Heart left ventricle (tissue), 16 donors: Measurements from ENCODE around the gene SELENOM. TPM values are rescaled to one million over a fixed set of nuclear protein-coding genes. Genes with fewer than 3 reads are reported as not detected.

Experiments used
- ATAC-seq, 4 donors: fragments of 200-7000 bp; cut with Tn5 transposase; one replicate each; pipeline ENCODE4 v1.9.1; 2020 to 2022; ENCODE audit warnings: moderate library complexity in 4 of 4, mild to moderate bottlenecking in 3 of 4, moderate number of reproducible peaks in 1 of 4
- DNase-seq, 5 donors: peaks; one replicate each; pipeline ENCODE4 v3.0.0-alpha.2; 2020
- H3K27ac ChIP-seq, 12 donors: fragments of 200-600 bp; sonication (generic) in 4 of 12; one replicate each; pipeline versions ENCODE4 v1.5.0 to v1.8.0; 2016 to 2022; ENCODE audit warnings: mild to moderate bottlenecking in 2 of 12
- H3K27me3 ChIP-seq, 9 donors: fragments of 200-600 bp; sonication (generic) in 2 of 9; one replicate each; pipeline versions ENCODE4 v1.5.1 to v1.8.0; 2016 to 2022; ENCODE audit warnings: mild to moderate bottlenecking in 3 of 9
- H3K36me3 ChIP-seq, 9 donors: fragments of 200-600 bp; sonication (generic) in 2 of 9; one replicate each; pipeline versions ENCODE4 v1.5.0 to v1.8.0; 2018 to 2022; ENCODE audit warnings: mild to moderate bottlenecking in 2 of 9
- H3K4me1 ChIP-seq, 12 donors: fragments of 200-600 bp; sonication (generic) in 4 of 12; one replicate each; pipeline versions ENCODE4 v1.5.0 to v1.8.0; 2016 to 2022; ENCODE audit warnings: mild to moderate bottlenecking in 3 of 12
- H3K4me3 ChIP-seq, 12 donors: fragments of 200-600 bp; sonication (generic) in 4 of 12; one replicate each; pipeline versions ENCODE4 v1.5.0 to v1.8.0; 2017 to 2022; ENCODE audit warnings: mild to moderate bottlenecking in 9 of 12, moderate library complexity in 4 of 12
- H3K9me3 ChIP-seq, 12 donors: fragments of 200-600 bp; sonication (generic) in 4 of 12; one replicate each; pipeline versions ENCODE4 v1.5.0 to v1.8.0; 2016 to 2022; ENCODE audit warnings: mild to moderate bottlenecking in 1 of 12
- CTCF ChIP-seq, 12 donors: fragments of 200-600 bp; sonication (generic) in 4 of 12; IDR thresholded peaks; one replicate each; pipeline versions ENCODE4 v1.5.0 to v1.8.0; 2018 to 2022; ENCODE audit warnings: antibody characterized with exemption in 12 of 12, mild to moderate bottlenecking in 5 of 12
- POLR2A ChIP-seq, 2 donors: fragments of 450-650 bp; IDR thresholded peaks; one replicate each; pipeline ENCODE4 v1.6.1; 2017; ENCODE audit warnings: antibody characterized with exemption in 2 of 2, mild to moderate bottlenecking in 2 of 2, moderate library complexity in 2 of 2
- WGBS, 4 donors: extraction: QIAGEN DNeasy Blood & Tissue Kit in 2 of 4; methylation state at CpG; one replicate each; pipeline versions ENCODE4 v1.1.5 to v1.1.7; 2013 to 2018; 5-methylcytosine and 5-hydroxymethylcytosine counted together
- intact Hi-C, 10 donors: fragments of 100-400 bp; cut with DNase I; formaldehyde crosslinking; loops; one replicate each; pipeline versions ENCODE4 v1.11.1 to v1.14.2; 2022
- polyA plus RNA-seq, 2 donors: library from polyadenylated mRNA; stranded (reverse); fragments of 200-250 nt; gene quantifications; one replicate each; pipeline ENCODE4 v1.2.3, GENCODE V29; 2013
- total RNA-seq, 9 donors: library from RNA; depleted of rRNA in 2 of 9; stranded (reverse); fragments of >200 nt in 2 of 9; fragmentation: NEBNext Ultra II Directional in 3 of 9; extraction: Animal tissue kit (Norgen Biotek cat#: 25700) in 3 of 9; gene quantifications; one replicate each; pipeline versions ENCODE4 v1.1.0 to v1.2.4, GENCODE V29; 2016 to 2023
- donor health status: ischemic (EF 13 %, LVEDD 7.1; RV severe dilation, severe dysfunction).
- donor health status: healthy with polysubstance abuse.
- donor health status: DM: no; HTN: yes; CAD: no.
- donor health status: DM: no; HTN: no; CAD: no.
- donor health status: ischemic (EF 25% LVEDD 6.9; RV normal size, moderate dysfunction).
- donor health status: ischemic (EF 25% LVEDD 5.7; RV mildly dilated, moderate dysfunction).
- donor health status: healthy.
- donor health status: DM: yes; HTN: yes; CAD: no.
- donor health status: ischemic (EF 35%, LVEDD 5.7; RV mildly dilated, moderate dysfunction).
- donor health status: nonischemic (EF 11% LVEDD 7.7; RV severe dilation, severe dysfunction).
- donor health status: DM: yes; HTN: yes; CAD: no.
- donor health status: PGD.
- donor health status: ischemic (EF 29% LVEDD 5.4; RV normal size, mild dysfunction).
- donor health status: nonischemic (EF 23%, LVEDD 6.1; RV moderate dilation, normal function).

SELENOM gene
- total and polyA plus RNA-seq, 11 donors, result 35.0 to 183 (median 55.0) TPM

DNA sequence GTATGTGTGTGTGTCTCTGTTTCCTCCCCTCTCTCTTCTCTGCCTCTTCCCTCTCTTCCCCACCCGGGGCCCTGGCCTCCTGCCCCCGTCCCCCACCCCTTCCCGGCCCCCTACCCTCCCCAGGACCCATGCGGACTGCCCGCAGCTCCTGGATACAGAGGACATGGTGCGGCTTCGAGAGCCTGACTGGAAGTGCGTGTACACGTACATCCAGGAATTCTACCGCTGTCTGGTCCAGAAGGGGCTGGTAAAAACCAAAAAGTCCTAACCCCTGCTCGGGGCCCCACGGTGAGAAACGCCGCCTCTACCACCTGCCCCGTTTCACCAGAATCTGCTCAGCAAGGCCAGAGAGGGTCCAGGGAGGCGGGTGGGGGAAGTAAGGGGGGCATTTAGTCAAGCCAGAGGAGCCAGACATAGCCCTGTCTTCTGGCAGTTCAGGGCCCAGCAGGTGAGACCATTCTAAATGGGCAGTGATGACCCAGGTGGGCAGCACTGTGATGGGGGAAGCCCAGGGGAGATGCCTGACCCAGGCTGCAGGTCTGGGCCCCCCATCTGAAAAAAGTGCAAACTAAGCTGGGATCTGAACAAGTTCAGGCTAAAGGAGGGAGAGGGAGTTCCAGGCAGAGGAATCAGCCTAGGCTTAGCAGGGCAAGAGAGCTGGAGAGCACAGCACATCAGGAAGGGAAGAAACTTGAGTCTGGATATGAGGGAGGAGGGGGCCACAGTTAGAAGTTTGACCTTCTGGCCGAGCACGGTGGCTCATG, 6.4 kb downstream of the SELENOM start:
- TF ChIP-seq POLR2A (IDR thresholded peaks at IDR 0.05) (no peak), CTCF (IDR thresholded peaks at IDR 0.05) (no peak)
- H3K36me3 ChIP-seq, result peaks cover 4 to 95% (median 90%) of the 10 kb centered on the region in 9 donors

GRCh38 chr22:31099841-31100761, 7.3 kb downstream of the SELENOM start:
- no peak overlapping the region for H3K4me3 ChIP-seq
- H3K4me1 ChIP-seq, result peaks cover 0 to 61% (median 16%) of the 10 kb centered on the region in 12 donors
- intact Hi-C loops, result loop anchor here in 5 of 10 donors (5.0 to 10.0 kb wide), 4 partner anchors 45 to 175 kb away; partner anchors contain the start of gene PLA2G3 (in 1 of the 5)
- TF ChIP-seq POLR2A (IDR thresholded peaks at IDR 0.05) (no peak), CTCF (IDR thresholded peaks at IDR 0.05) (no peak)
- 91 to 95% (median 93%) methylated on average over 34 of the region's 34 CpGs for WGBS, 4 donors
- H3K36me3 ChIP-seq, result peaks cover 4 to 99% (median 95%) of the 10 kb centered on the region in 9 donors
- DNase-seq (peak in 1 of 5 donors; percentile 15), ATAC-seq (no peak)
- no peaks in the 10 kb centered on the region for H3K9me3 ChIP-seq
- H3K27me3 ChIP-seq, result no peaks in the 10 kb centered on the region
- H3K27ac ChIP-seq, result peak overlapping the region in 2 of 12 donors; percentile 62 to 99

More for the DNA sequence above, 6.4 kb downstream of the SELENOM start:
- Histone ChIP-seq H3K4me1 (peaks cover 0 to 55% (median 15%) of the 10 kb centered on the region in 12 donors), H3K9me3 (no peaks in the 10 kb centered on the region), H3K4me3 (no peak overlapping the region), H3K27ac (peak overlapping the region in 2 of 12 donors; percentile 12 to 99), H3K27me3 (no peaks in the 10 kb centered on the region)
- ATAC-seq (no peak), DNase-seq (no peak)
- WGBS, 4 donors, result 94 to 97% (median 95%) methylated on average over 18 of the region's 18 CpGs
- intact Hi-C loops, result loop anchor here in 4 of 10 donors (5.0 to 10.0 kb wide), 3 partner anchors 134 to 174 kb away; no protein-coding TSS in a partner anchor

GRCh38 chr22:31099386-31099785, 8.0 kb downstream of the SELENOM start:
- H3K4me3 ChIP-seq, result no peak overlapping the region
- intact Hi-C loops, result loop anchor here in 1 of 10 donors (10.0 kb wide), 1 partner anchor 45 kb away; the partner anchor contains the start of gene PLA2G3
- ATAC-seq (no peak), DNase-seq (no peak)
- no peak for TF ChIP-seq CTCF (IDR thresholded peaks at IDR 0.05)
- no peak for TF ChIP-seq POLR2A (IDR thresholded peaks at IDR 0.05)
- H3K27ac ChIP-seq, result peak overlapping the region in 4 of 12 donors; percentile 21 to 99 (median 55)
- WGBS, 4 donors, result 82 to 92% (median 89%) methylated on average over 3 to 6 of the region's 6 CpGs
- peaks cover 0 to 61% (median 18%) of the 10 kb centered on the region in 12 donors for H3K4me1 ChIP-seq
- no peaks in the 10 kb centered on the region for H3K9me3 ChIP-seq
- H3K36me3 ChIP-seq, result peaks cover 4 to 100% (median 97%) of the 10 kb centered on the region in 9 donors
- H3K27me3 ChIP-seq, result no peaks in the 10 kb centered on the region
